SIG-M5 treated with dmso at 0.1 percent for 504 hours (cell line): ENCODE measurements around the gene TPGS1.

ENCODE experiments used
- DNase-seq: peaks from one replicate; lab custom pipeline; 2025; ENCODE audit not compliant: unreplicated experiment; lab: John Stamatoyannopoulos, UW

Gene TPGS1

DNA sequence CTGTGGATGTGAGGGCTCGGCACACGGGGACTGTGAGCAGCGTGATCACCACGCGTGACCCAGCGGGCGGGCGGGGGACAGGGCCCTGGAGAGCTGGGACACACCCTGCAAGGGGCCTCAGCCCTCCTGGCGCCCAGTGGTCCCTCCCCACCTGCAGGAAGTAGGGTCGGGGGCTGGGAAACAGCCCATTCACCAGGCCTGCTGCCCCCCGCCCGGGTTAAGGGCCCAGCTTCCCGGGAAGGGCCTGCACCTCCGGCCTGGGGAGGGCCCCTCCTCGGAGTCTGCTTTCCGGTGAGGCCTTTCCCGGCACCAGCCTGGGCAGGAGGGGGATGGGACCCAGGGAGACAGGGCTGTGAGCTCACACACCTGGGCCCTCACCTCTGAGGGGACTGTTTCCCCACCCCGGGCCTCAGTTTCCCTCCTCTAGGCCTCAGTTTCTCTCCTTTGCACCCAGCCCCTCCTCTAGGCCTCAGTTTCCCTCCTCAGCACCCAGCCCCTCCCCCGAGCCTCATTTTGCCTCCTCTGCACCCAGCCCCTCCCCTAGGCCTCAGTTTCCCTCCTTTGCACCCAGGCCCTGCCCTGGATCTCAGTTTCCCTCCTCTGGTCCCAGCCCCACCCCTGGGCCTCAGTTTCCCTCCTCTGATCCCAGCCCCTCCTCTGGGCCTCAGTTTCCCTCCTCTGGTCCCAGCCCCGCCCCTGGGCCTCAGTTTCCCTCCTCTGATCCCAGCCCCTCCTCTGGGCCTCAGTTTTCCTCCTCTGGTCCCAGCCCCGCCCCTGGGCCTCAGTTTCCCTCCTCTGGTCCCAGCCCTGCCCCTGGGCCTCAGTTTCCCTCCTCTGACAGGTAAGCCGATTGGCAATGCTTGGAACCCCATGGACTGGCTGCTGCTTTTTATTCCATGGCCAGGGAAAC lies 12.9 kb upstream of the TPGS1 start:
- DNase-seq = no peak

DNA sequence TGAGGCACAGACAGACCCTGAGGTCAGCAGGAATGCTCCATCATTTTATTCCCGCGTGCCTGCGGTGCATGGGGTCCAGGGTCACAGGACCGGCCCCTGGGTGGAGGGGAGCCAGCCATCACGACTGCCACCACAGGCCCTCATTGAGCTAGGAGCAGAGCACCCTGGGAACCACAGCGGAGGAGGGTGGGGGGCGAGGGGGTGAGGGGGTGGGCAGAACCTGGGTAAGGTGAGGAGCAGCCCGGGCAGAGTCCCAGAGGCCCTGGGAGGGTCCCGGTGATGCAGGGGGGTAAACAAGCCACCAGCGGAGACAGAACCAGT lies 12.3 kb upstream of the TPGS1 start:
- DNase-seq = no peak

DNA sequence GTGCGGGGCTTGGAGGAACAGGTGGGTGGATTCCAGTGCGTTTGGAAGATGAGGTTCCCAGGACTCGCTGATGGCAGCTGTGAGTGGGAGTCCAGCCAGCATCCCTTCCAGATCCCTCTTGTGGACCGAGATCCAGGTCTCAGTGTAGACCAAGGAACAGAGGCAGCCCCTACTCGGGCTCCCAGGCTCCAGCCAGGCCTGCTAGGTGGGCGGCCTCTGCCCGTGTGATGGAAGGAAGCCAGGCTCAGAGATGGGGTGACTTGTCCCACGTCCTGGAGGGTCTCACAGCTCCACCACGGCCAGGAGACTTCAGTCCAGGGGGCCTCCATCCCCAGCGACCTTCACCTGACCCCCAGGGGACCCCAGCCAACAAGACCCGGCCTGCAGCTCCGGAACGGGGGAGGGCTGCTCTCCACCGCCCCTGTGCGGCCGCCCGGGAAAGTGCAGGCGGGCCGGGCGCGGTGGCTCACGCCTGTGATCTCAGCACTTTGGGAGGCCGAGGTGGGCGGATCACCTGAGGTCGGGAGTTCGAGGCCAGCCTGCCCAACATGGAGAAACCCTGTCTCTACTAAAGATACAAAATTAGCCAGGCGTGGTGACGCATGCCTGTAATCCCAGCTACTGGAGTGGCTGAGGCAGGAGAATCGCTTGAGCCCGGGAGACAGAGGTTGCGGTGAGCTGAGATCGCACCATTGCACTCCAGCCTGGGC lies 11.7 kb upstream of the TPGS1 start:
- DNase-seq = no peak

DNA sequence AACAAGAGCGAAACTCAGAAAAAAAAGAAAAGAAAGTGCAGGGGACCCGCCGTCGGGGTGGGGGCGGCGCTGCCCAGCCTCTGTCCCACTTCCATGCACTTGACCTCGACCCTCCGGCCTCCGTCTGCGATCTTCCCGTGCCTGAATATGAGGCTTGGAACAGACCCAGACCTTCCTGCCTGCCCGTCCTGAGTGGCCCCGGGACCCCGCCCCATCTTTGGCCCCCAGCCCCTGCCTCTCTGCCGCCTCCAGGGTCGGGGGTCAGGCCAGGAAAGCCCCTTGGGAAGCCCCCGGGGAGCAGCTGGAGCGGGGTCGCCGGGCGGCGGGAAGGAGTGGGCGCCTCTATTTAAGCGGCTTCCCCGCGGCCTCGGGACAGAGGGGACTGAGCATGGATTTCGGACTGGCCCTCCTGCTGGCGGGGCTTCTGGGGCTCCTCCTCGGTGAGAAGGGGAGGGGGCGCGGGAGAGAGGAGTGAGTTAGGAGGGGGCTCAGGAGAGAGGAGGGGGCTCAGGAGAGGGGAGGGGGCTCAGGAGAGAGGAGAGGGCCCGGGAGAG lies 11.1 kb upstream of the TPGS1 start, which contains the start of gene MADCAM1:
Gene MADCAM1 (plus strand): TSS at position 375 of the 554 bp plus-strand sequence. CDS start 14 bp downstream, at position 389.
- no peak for DNase-seq

DNA sequence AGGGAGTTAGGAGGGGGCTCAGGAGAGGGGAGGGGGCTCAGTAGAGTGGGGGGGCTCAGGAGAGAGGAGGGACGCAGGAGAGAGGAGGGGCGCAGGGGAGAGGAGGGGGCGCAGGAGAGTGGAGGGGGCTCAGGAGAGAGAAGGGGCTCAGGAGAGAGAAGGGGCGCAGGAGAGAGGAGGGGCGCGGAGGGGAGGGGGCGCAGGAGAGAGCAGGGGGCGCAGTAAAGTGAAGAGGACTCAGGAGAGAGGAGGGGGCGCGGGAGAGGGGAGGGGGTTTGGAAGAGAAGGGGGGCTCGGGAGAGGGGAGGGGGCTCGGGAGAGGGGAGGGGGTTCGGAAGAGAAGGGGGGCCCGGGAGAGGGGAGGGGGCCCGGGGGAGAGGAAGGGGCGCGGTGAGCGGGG lies 10.3 kb upstream of the TPGS1 start:
- DNase-seq = no peak

DNA sequence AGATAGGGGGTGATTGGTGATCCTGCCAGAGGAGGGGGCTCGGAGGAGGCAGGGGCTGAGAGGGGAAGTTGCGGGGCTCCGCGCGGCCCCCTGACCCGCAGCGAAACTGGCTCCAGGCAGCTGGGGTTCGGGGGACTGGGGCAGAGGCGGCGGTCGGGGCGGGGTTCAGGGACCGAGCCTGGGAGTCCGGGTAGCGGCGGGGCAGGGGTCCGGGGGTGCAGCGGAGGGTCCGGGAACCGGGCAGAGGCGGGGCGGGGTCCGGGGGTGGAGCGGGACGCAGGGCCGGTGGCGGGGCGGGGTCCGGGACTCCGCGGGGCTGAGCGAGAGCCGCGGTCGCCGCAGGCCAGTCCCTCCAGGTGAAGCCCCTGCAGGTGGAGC lies 9.8 kb upstream of the TPGS1 start:
- DNase-seq = no peak

DNA sequence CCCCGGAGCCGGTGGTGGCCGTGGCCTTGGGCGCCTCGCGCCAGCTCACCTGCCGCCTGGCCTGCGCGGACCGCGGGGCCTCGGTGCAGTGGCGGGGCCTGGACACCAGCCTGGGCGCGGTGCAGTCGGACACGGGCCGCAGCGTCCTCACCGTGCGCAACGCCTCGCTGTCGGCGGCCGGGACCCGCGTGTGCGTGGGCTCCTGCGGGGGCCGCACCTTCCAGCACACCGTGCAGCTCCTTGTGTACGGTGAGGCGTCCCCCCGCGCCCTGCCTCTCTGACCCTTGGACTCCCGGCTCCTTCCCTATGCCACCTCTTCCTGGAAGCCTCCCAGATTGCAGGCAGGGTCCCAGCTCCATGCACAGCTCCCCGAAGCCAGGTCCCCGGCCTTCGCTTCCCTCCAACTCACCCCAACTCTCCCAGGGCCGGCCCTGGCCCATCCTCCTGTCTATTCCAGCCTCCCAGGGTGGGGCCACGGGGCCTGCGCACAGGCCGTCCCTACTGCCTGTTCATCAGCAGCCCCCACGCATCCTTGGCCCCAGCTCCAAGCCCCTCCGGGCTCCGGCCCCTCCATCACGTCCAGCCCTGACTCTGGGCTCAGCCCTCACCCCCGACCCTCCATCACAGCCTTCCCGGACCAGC lies 9.3 kb upstream of the TPGS1 start:
- DNase-seq = no peak

DNA sequence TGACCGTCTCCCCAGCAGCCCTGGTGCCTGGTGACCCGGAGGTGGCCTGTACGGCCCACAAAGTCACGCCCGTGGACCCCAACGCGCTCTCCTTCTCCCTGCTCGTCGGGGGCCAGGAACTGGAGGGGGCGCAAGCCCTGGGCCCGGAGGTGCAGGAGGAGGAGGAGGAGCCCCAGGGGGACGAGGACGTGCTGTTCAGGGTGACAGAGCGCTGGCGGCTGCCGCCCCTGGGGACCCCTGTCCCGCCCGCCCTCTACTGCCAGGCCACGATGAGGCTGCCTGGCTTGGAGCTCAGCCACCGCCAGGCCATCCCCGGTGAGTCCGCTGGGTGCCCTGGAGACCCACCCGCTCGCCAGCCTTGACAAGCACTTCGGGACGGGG lies 8.8 kb upstream of the TPGS1 start:
- no peak for DNase-seq

DNA sequence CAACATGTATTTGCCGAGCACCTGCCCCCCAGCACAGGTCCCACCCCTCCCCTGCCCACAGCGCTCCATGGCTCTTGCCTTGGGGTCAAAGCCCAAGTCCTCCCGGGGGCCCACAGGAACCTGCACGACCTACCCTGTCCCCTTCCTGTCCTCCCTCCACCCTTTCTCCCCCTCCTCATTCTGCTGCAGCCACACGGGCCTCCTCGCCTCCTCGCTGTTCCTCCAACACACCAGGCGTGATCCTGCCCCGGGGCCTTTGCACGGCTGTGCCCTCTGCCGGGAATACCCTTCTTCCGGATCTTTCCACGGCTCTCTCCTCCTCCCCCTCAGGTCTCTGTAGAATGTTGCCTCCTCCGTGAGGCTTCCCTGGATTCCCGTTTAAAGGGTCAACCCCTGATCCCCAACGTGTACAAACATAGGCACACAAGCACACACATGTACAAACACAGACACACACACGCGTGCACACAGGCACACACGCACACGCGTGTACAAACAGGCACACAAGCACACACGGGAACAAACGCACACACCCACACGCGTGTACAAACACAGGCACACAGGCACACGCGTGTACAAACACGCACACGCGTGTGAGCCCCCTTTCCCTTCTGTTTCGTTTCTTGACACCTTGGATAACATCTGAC lies 8.2 kb upstream of the TPGS1 start:
- DNase-seq = no peak

DNA sequence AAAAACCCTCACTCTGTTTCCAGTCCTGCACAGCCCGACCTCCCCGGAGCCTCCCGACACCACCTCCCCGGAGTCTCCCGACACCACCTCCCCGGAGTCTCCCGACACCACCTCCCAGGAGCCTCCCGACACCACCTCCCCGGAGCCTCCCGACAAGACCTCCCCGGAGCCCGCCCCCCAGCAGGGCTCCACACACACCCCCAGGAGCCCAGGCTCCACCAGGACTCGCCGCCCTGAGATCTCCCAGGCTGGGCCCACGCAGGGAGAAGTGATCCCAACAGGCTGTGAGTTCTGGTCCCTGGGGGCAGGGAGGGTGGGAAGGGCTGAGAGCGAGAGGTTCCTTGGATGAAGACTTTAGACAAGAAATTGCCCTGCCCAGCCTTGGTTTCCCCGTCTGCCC lies 5.7 kb upstream of the TPGS1 start:
- DNase-seq = no peak

DNA sequence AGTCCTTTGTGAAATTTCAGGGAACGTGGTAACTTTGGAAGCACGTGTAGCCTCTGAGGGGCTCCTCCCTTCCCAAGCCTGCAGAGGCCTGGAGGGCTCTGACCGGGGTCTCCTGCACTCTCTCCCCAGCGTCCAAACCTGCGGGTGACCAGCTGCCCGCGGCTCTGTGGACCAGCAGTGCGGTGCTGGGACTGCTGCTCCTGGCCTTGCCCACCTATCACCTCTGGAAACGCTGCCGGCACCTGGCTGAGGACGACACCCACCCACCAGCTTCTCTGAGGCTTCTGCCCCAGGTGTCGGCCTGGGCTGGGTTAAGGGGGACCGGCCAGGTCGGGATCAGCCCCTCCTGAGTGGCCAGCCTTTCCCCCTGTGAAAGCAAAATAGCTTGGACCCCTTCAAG lies 2.7 kb upstream of the TPGS1 start:
- DNase-seq = no peak

DNA sequence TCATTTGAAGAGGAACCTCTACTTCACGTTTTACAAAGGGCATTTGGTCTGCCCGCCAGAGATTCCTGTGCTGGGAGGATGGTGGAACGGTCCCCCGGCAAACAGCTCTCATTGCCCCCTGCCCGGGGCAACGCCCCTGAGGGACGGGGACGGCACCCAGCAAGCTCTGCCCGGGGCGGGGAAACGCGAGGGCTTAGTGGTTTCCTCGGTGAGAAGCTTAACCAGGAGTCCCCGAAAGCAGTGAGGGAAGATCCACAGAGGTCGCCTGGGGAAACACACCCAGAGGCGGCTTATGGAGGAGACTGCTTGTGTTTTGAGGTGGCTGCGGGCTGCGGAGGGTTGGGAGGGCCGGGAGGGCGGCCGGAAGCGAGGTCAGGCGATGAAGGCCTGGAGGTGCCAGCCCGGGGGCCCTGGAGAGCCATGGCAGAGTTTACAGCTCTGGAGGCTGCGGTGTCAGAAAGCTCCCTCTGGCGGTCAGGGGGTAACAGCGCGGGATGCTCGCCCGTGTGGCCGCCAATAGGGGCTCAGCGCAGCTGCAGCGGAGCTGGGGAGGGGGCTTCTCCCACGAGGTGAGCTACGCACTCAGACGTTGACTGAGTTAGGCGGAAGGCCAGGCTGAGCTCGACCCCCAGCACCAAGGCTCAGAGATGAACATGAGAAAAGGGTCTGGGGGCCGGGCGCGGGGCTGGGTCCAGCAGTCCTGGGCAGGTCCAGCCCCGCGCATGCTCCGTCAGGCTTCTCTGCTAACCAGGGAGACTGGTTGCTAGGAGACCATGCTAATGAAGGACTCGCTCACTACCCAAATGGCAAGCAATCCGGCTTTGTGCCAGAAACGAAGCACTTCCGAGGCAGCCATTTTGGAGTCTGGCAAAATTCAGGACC lies 652 bp upstream of the TPGS1 start:
- DNase-seq = peak; percentile 98

DNA sequence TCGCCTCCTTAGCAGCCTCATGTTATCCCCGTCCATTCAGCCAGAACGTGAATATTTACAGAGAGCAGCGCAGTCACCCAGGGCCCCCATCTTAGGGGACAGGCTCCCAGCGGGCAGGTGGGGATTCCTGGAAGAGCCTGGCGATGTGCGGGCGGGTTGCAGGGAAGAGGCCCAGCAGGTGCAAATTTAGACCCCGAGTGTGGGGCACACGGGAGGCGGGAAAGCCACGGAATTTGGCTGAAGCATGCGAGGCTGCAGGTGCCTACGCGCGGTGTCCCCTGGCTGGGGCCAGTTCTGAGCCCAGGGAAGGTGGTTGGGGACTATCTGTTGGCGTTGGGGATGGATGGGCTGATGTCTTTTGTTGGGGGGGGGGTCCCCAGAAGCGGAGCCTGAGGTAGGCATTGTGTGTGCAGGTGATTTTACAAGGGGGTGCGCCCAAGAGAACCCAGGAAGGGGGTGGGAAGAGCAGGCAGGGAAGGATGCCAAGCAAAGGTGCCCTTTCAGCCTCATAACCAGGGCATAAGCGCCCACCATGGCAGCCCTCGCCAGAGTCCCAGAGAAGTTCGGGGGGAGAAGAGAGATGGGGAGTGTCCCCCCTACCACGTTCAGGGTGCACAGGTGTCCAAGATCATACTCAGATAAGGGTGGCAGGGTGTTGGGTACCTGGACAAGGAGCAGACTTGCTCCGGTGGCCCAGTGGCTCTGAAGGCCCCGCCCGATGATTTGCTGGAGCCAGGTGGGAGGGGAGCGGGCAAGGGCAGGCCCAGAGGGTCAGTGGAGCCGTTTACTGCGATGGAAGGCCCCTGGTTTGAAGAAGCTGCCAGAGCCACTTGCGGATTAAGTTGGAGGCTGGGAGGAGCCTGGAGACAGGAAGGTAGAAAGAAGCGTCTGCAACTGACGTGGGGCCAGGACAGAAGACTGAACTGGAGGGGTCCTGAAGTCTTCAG lies 1.2 kb downstream of the TPGS1 start:
- DNase-seq = no peak

DNA sequence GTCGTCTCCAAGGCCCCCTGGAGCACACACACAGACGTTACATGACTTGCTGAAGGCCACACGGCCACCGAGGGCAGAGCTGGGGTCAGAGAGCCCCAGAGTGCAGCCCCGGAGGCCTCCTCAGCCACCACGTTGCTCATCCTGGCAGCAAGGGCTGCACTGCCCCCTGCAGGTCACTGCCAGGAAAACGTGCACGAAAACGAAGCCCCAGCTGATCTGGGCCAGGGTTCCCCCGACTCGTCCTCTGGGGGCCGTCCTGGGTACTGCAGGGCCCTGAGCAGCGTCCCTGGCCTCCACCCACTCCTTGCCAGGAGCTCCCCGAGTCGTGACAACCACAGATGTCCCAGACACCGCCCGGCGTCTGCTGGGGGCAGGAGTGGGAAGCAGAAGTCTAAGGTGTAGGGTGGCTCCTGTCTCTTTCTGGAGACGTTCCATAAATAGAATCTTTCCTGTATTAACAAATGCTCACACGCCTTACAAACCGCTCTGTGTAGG lies 3.4 kb downstream of the TPGS1 start:
- DNase-seq = peak; percentile 89

DNA sequence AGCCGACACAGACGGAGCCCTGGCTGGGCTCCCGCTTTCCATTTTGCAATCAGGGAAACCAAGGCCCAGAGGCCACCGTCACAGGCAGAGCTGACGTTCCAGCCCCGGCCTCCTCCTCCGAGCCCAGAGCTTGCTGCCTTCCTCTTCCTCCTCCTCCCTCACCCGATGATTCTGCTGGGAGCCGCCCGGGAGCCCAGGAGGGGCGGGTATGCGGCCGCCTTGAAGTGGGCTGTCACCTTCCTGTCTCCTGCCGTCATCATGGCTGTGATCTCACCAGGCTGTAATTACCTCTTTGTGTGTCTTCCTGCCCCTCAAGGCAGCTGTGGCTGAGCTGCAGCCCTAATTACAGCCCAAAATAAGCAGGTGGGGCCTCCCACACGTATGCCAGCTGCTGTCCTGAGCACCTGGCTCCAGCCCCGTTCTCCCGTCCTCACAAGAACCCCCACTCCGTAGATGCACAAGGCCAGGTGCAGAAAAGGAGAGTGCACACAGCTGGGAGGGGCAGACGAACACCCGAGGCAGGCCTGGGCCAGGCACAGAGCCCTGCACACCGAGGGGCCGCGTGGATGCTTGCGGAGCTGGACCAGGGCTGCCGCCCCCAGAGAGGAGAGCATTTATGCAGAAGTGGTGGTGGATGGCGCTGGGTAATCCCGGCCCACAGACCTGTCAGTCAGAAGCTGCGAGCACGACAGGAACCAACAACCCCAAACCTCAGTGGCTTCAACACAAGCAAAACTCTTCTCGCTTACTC lies 4.0 kb downstream of the TPGS1 start:
- DNase-seq = peak; percentile 82

DNA sequence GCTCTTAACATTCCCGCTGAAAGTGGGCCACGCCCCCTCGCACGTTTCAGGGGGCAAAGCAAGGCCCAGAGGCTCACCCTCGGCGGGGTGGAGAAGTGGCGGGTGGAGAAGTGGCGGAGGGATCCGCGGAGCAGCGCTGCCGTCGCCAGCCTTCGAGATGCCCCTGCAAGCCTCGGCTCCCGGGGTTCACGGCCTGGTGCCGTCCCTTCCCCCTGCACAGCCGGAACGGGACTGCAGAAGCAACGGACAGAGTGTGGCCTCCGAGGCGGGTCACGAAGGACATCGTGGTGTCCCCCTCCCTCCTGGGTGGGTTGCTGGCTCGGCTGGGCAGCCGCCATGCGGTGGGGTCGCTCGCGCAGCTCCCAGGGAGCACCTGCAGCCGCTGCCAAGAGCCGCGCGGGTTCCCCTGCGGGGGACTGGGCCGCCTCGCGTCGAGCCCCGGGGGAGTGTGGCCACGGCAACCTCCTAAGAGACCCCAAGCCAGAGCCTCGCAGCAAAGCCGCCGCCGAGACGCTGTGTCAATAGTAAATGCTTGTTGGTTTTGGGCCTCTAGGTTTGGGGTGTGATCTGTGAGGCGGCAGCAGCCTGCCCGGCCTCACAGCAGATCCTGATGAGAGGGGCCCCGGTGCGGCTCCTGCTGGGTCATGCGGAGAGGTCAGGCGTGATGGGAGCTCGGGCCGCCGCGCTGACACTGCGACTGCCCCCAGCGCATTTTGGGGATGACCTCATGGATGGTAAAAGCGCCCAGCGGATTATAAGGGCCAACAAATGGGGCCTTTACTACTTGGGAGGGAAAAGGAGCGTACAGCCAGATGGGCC lies 5.5 kb downstream of the TPGS1 start:
- DNase-seq = no peak

DNA sequence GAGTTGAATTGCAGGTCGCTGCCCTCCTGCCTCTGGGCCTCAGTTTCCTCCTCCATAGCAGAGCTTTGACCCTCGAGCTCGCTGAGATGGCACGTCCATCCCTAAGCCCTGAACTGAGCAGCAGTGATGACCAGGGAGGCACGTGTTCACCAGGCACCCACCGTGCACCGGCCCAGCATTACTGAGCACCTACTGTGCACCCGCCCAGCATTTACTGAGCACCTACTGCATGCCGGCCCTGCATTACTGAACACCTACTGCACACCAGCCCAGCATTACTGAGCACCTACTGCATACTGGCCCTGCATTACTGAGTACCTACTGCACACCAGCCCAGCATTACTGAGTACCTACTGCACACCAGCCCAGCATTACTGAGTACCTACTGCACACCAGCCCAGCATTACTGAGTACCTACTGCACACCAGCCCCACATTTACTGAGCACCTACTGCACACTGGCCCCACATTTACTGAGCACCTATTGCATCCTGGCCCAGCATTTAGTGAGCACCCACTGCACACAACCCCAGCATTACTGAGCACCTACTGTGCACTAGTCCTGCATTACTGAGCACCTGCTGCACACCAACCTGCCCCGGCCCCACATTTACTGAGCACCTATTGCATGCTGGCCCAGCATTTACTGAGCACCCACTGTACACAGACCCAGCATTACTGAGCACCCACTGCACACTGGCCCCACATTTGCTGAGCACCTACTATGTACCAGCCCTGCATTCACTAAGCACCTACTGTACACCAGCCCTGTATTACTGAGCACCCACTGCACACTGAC lies 6.3 kb downstream of the TPGS1 start:
- no peak for DNase-seq
